SK-N-SH treated with all-trans-retinoic acid at 6 μM for 48 hours (cell line): ENCODE results near the gene ARHGAP33.

Experiments used
- ATAC-seq: fragments of 200-7000 bp; cut with Tn5 transposase; 3 replicates; pipeline ENCODE4 v1.9.1; 2020; ENCODE audit warnings: mild to moderate bottlenecking, moderate library complexity
- BACH2 ChIP-seq: fragments of 250-450 bp; sonication (Bioruptor Pico); IDR thresholded peaks from 2 replicates; pipeline ENCODE4 v1.9.0; 2021; ENCODE audit warnings: mild to moderate bottlenecking, borderline replicate concordance
- CSDC2 ChIP-seq: fragments of 250-450 bp; sonication (Bioruptor Pico); IDR thresholded peaks from 2 replicates; pipeline ENCODE4 v1.5.0; 2020; ENCODE audit warnings: mild to moderate bottlenecking, moderate library complexity
- ESRRG ChIP-seq: fragments of 250-450 bp; sonication (Bioruptor Pico); IDR thresholded peaks from 2 replicates; pipeline ENCODE4 v1.6.1; 2021; ENCODE audit warnings: mild to moderate bottlenecking
- GLIS3 ChIP-seq: fragments of 250-450 bp; sonication (Bioruptor Pico); IDR thresholded peaks from 2 replicates; pipeline ENCODE4 v1.5.0; 2020; ENCODE audit warnings: mild to moderate bottlenecking, moderate library complexity
- ISL1 ChIP-seq: fragments of 250-450 bp; sonication (Bioruptor Pico); IDR thresholded peaks from 2 replicates; pipeline ENCODE4 v2.1.2; 2022; ENCODE audit warnings: mild to moderate bottlenecking, moderate library complexity
- OSR1 ChIP-seq: fragments of 250-450 bp; sonication (Bioruptor Pico); IDR thresholded peaks from 2 replicates; pipeline ENCODE4 v1.8.0; 2022; ENCODE audit warnings: moderate library complexity, mild to moderate bottlenecking, inconsistent platforms
- POU6F1 ChIP-seq: fragments of 250-450 bp; sonication (Bioruptor Pico); IDR thresholded peaks from 2 replicates; pipeline ENCODE4 v1.8.0; 2021; ENCODE audit warnings: low read depth, mild to moderate bottlenecking, moderate library complexity, borderline replicate concordance
- RARB ChIP-seq: fragments of 250-450 bp; sonication (Bioruptor Pico); IDR thresholded peaks from 2 replicates; pipeline ENCODE4 v1.8.0; 2021; ENCODE audit warnings: mild to moderate bottlenecking, moderate library complexity
- SNAI2 ChIP-seq: fragments of 250-450 bp; sonication (Bioruptor Pico); IDR thresholded peaks from 2 replicates; pipeline ENCODE4 v1.5.0; 2020; ENCODE audit warnings: mild to moderate bottlenecking, moderate library complexity
- TCF4 ChIP-seq: fragments of 250-450 bp; sonication (Bioruptor Pico); IDR thresholded peaks from 2 replicates; pipeline ENCODE4 v1.8.0; 2021; ENCODE audit warnings: mild to moderate bottlenecking, moderate library complexity, borderline replicate concordance
- TOX ChIP-seq: fragments of 250-450 bp; sonication (Bioruptor Pico); IDR thresholded peaks from 2 replicates; pipeline ENCODE4 v1.8.0; 2021; ENCODE audit warnings: mild to moderate bottlenecking, moderate library complexity, borderline replicate concordance
- ZC3H10 ChIP-seq: fragments of 250-450 bp; sonication (Bioruptor Pico); IDR thresholded peaks from 2 replicates; pipeline ENCODE4 v1.5.1; 2021; ENCODE audit warnings: mild to moderate bottlenecking, moderate library complexity
- ZFP3 ChIP-seq: fragments of 250-450 bp; sonication (Bioruptor Pico); IDR thresholded peaks from 2 replicates; pipeline ENCODE4 v1.5.0; 2020; ENCODE audit warnings: mild to moderate bottlenecking, moderate library complexity
- ZFP30 ChIP-seq: fragments of 450-650 bp; formaldehyde crosslinking; IDR thresholded peaks from 2 replicates; pipeline ENCODE4 v1.5.0; 2022; ENCODE audit warnings: mild to moderate bottlenecking, moderate library complexity
- ZNF565 ChIP-seq: fragments of 450-650 bp; formaldehyde crosslinking; conservative IDR thresholded peaks from 2 replicates; pipeline ENCODE4 v1.5.0; 2020; ENCODE audit warnings: low read depth, mild to moderate bottlenecking, moderate library complexity
- ZNF70 ChIP-seq: fragments of 450-650 bp; formaldehyde crosslinking; IDR thresholded peaks from 2 replicates; pipeline ENCODE4 v1.5.0; 2020; ENCODE audit warnings: mild to moderate bottlenecking, moderate library complexity
- ZNF8 ChIP-seq: fragments of 450-650 bp; formaldehyde crosslinking; IDR thresholded peaks from 2 replicates; pipeline ENCODE4 v1.5.0; 2020; ENCODE audit warnings: mild to moderate bottlenecking, moderate library complexity
- TF ChIP-seq, protein P1 (sequence below): fragments of 250-450 bp; sonication (Bioruptor Pico); IDR thresholded peaks from 2 replicates; pipeline ENCODE4 v1.5.0; 2020; ENCODE audit warnings: mild to moderate bottlenecking, moderate library complexity
- TF ChIP-seq, protein P2 (sequence below): fragments of 250-450 bp; sonication (Bioruptor Pico); IDR thresholded peaks from 2 replicates; pipeline ENCODE4 v1.8.0; 2020; ENCODE audit warnings: mild to moderate bottlenecking, moderate library complexity, borderline replicate concordance
- TF ChIP-seq, protein P3 (sequence below): fragments of 250-450 bp; sonication (Bioruptor Pico); IDR thresholded peaks from 2 replicates; pipeline ENCODE4 v1.5.1; 2020; ENCODE audit warnings: low read depth, mild to moderate bottlenecking, moderate library complexity

ARHGAP33 gene

GRCh38 chr19:35813043-35813890, 37.9 kb downstream of the ARHGAP33 start:
- ATAC-seq = no peak
- TF ChIP-seq, protein P1, sequence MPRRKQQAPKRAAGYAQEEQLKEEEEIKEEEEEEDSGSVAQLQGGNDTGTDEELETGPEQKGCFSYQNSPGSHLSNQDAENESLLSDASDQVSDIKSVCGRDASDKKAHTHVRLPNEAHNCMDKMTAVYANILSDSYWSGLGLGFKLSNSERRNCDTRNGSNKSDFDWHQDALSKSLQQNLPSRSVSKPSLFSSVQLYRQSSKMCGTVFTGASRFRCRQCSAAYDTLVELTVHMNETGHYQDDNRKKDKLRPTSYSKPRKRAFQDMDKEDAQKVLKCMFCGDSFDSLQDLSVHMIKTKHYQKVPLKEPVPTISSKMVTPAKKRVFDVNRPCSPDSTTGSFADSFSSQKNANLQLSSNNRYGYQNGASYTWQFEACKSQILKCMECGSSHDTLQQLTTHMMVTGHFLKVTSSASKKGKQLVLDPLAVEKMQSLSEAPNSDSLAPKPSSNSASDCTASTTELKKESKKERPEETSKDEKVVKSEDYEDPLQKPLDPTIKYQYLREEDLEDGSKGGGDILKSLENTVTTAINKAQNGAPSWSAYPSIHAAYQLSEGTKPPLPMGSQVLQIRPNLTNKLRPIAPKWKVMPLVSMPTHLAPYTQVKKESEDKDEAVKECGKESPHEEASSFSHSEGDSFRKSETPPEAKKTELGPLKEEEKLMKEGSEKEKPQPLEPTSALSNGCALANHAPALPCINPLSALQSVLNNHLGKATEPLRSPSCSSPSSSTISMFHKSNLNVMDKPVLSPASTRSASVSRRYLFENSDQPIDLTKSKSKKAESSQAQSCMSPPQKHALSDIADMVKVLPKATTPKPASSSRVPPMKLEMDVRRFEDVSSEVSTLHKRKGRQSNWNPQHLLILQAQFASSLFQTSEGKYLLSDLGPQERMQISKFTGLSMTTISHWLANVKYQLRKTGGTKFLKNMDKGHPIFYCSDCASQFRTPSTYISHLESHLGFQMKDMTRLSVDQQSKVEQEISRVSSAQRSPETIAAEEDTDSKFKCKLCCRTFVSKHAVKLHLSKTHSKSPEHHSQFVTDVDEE (CRISPR knock-in tag) = no peak
- no peak for TF ChIP-seq POU6F1 (CRISPR knock-in tag)
- no peak for TF ChIP-seq RARB (CRISPR knock-in tag)
- TF ChIP-seq TOX (CRISPR knock-in tag) = no peak
- no peak for TF ChIP-seq ZNF8 (CRISPR knock-in tag)
- TF ChIP-seq BACH2 (CRISPR knock-in tag) = no peak
- TF ChIP-seq CSDC2 = no peak
- TF ChIP-seq, protein P2, sequence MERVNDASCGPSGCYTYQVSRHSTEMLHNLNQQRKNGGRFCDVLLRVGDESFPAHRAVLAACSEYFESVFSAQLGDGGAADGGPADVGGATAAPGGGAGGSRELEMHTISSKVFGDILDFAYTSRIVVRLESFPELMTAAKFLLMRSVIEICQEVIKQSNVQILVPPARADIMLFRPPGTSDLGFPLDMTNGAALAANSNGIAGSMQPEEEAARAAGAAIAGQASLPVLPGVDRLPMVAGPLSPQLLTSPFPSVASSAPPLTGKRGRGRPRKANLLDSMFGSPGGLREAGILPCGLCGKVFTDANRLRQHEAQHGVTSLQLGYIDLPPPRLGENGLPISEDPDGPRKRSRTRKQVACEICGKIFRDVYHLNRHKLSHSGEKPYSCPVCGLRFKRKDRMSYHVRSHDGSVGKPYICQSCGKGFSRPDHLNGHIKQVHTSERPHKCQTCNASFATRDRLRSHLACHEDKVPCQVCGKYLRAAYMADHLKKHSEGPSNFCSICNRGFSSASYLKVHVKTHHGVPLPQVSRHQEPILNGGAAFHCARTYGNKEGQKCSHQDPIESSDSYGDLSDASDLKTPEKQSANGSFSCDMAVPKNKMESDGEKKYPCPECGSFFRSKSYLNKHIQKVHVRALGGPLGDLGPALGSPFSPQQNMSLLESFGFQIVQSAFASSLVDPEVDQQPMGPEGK = no peak
- no peak for TF ChIP-seq OSR1
- TF ChIP-seq ISL1 (CRISPR knock-in tag) = no peak
- TF ChIP-seq GLIS3 = no peak
- no peak for TF ChIP-seq ZFP3 (CRISPR knock-in tag)
- no peak for TF ChIP-seq ZNF70 (CRISPR knock-in tag)
- TF ChIP-seq, all 23 proteins: peak for 0

GRCh38 chr19:35816262-35816661, 40.9 kb downstream of the ARHGAP33 start:
- ATAC-seq = no peak
- TF ChIP-seq, protein P2 = no peak
- TF ChIP-seq ZNF70 (CRISPR knock-in tag) (no peak), ZFP3 (CRISPR knock-in tag) (no peak), TCF4 (no peak), RARB (CRISPR knock-in tag) (no peak), ZC3H10 (no peak), GLIS3 (no peak), ESRRG (CRISPR knock-in tag) (no peak), TOX (CRISPR knock-in tag) (no peak), ZNF565 (CRISPR knock-in tag) (no peak), SNAI2 (CRISPR knock-in tag) (no peak), ISL1 (CRISPR knock-in tag) (no peak), ZFP30 (no peak), POU6F1 (CRISPR knock-in tag) (no peak)
- TF ChIP-seq, protein P3, sequence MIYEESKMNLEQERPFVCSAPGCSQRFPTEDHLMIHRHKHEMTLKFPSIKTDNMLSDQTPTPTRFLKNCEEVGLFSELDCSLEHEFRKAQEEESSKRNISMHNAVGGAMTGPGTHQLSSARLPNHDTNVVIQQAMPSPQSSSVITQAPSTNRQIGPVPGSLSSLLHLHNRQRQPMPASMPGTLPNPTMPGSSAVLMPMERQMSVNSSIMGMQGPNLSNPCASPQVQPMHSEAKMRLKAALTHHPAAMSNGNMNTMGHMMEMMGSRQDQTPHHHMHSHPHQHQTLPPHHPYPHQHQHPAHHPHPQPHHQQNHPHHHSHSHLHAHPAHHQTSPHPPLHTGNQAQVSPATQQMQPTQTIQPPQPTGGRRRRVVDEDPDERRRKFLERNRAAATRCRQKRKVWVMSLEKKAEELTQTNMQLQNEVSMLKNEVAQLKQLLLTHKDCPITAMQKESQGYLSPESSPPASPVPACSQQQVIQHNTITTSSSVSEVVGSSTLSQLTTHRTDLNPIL (CRISPR knock-in tag) = no peak
